HT1080 (cell line): ENCODE measurements around the gene CAPN12. TPM values are rescaled to one million over a fixed set of nuclear protein-coding genes. Genes with fewer than 3 reads are reported as not detected.
"Not testable (repeated sequence)": the region's sequence is repeated elsewhere in the genome, so short reads cannot be mapped to it uniquely, and the experiment has no call there.

Experiments used
- DNase-seq: peaks from one replicate; pipeline ENCODE4 v3.0.0-alpha.2; 2015; ENCODE audit warnings: low read depth
- total RNA-seq: library from RNA; depleted of rRNA; stranded (reverse); fragments of >200 nt; shearing (Covaris generic); gene quantifications from 2 replicates; pipeline ENCODE4 v1.2.3, GENCODE V29; 2014

The CAPN12 gene
- total RNA-seq, 1 experiment from 2014 or later, result 0.14 TPM

DNA sequence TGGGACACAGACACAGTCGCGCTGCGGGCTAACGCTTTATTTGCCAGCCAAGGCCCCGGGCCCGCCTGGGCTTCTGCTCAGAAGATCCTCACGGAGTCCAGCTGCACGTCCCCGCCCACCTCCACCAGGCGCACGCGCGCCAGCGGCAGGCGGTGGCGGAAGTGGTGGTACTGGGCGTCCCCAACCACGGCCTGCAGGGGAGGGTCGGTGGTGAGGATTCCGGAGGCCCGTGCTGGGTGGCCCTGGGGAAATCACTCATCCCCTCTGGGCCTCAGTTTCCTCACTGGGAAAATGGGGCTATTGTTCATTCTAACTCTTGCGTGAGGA, 26.6 kb upstream of the CAPN12 start:
- not testable (repeated sequence) for DNase-seq

GRCh38 chr19:38770228-38770948, 26.1 kb upstream of the CAPN12 start:
- DNase-seq, result not testable (repeated sequence)

DNA sequence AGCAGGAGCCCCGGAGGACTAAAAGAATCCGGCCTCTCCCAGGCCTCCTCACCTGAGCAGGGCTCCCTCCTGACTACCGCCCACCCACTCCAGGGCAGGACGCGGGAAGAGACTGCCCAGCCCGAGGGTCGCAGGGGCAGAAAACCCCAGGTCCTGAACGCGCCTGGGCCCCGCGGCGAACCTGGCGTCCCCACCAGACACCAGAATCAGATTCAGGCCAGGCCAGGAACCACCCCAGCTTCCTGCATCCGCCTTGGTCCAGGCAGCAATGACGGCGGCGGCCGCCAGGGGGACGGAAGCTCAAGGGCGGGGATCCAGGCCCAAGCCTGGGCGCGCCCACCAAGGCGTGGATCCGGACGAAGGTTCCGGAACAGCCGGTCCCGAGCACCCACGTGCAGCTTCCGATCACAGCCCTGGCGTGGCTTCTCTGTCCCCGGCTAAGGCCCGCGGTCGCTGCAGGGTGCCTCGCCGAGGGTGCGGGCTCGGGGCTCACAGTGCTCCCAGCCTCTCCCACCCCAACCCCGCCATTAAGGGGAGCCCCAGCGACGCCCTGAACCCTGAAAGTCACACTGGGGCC, 25.4 kb upstream of the CAPN12 start:
- no peak for DNase-seq

DNA sequence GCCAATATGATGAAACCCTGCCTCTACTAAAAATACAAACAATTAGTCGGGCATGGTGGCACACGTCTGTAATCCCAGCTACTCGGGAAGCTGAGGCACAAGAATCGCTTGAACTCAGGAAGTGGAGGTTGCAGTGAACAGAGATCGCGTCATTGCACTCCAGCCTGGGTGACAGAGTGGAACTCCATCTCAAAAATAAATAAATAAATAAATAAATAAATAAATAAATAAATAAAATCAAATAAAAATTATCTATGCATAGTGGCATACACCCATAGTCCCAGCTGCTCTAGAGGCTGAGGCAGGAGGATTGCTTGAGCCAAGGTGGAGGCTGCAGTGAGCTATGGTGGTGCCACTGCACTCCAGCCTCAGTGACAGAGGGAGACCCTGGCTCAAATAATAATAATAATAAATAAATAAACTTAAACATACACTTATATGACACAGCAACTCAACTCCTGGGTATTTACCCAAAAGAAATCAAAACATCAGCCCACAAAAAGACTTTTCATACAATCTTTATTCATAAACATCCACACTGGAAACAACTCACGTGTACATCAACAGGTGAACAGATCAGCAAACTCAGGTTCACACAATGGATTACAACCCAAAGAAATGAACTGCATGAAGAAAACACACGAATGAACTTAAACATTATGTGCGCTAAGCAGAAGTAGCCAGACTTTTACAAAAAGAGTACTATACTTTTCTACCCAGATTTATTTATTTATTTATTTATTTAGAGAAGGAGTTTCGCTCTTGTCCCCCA, 22.2 kb upstream of the CAPN12 start:
- no peak for DNase-seq

DNA sequence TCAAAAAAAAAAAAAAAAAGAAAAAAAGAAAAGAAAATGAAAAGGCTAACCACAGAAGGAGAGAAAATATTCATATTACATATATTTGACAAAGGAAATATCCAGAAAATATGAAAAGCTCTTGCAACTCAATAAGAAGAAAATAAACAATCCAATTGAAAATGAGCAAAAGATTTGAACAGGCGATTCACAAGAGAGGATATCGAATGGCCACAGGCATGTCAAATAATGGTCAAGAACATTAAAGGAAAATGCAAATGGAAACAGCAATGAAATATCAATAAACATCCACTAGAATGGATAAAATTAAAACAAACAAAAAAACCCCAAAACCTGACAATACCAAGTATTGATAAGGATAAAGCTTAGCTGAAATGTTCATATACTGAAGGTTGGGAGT, 20.9 kb upstream of the CAPN12 start:
- DNase-seq, result no peak

- no peak for DNase-seq
Observed at GRCh38 chr19:38763795-38764220, 19.5 kb upstream of the CAPN12 start.

DNA sequence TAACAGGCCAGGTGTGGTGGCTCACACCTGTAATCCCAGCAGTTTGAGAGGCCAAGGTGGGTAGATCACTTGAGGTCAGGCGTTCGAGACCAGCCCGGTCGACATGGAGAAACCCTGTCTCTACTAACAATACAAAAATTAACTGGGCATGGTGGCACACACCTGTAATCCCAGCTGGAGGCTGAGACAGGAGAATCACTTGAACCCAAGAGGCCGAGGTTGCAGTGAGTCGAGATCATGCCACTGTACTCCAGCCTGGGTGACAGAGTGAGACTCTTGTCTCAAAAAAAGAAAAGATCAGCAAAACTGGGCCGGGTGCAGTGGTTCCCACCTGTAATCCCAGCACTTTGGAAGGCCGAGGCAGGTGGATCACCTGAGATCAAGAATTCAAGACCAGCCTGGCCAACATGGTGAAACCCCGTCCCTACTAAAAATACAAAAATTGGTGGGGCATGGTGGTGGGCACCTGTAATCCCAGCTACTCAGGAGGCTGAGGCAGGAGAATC, 17.7 kb upstream of the CAPN12 start:
- not testable (repeated sequence) for DNase-seq

- DNase-seq, result not testable (repeated sequence)
Observed at GRCh38 chr19:38760805-38761517, 16.7 kb upstream of the CAPN12 start.

DNA sequence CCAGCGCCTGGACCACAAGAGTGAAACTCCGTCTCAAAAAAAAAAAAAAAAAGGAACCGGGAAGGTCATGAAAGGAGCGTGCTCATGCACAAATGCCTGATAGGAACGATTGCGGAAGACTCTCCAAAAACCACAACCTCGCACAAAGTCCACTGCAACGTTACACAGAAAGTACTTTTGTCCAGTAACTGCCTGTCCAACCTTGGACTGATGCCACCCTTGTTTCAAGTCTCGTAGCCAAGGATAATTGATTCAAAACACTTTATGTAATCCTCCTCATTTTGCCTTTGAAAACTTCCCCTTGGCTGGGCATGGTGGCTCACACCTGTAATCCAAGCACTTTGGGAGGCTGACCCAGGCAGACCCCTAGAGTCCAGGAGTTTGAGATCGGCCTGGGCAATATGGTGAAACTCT, 15.3 kb upstream of the CAPN12 start:
- no peak for DNase-seq

GRCh38 chr19:38754196-38754595, 9.9 kb upstream of the CAPN12 start:
- not testable (repeated sequence) for DNase-seq

DNA sequence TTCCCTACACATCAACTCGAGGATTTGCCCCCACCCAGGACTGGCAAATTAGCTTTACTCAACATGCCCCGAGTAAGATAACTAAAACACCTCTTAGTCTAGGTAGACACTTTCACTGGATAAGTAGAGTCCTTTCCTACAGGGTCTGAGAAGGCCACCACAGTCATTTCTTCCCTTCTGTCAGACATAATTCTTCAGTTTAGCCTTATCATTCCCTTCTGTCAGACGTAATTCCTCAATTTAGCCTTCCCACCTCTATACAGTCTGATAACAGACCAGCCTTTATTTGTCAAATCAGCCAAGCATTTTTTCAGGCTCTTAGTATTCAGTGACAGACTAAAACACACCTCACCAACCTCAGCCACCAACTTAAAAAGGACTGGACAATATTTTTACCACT, 9.5 kb upstream of the CAPN12 start:
- DNase-seq, result not testable (repeated sequence)

- DNase-seq, result no peak
Observed at GRCh38 chr19:38745316-38745715, 1.0 kb upstream of the CAPN12 start.

DNA sequence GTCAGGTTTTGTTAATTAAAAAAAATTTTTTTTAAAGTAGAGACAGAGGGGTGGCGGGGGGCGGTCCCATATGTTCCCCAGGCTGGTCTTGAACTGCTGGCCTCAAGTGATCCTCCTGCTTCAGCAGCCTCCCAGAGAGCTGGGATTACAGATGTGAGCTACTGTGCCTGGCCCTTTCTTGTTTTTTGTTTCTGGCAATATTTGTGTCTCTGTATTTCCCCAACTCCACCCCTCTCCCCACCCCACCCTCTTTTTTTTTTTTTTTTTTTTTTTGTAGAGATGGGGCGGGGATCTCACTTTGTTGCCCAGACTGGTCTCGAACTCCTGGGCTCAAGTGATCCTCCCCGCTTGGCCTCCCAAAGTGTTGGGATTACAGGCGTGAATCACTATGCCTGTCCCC, 600 bp upstream of the CAPN12 start:
- no peak for DNase-seq

GRCh38 chr19:38743394-38744297, 628 bp downstream of the CAPN12 start:
- no peak for DNase-seq

DNA sequence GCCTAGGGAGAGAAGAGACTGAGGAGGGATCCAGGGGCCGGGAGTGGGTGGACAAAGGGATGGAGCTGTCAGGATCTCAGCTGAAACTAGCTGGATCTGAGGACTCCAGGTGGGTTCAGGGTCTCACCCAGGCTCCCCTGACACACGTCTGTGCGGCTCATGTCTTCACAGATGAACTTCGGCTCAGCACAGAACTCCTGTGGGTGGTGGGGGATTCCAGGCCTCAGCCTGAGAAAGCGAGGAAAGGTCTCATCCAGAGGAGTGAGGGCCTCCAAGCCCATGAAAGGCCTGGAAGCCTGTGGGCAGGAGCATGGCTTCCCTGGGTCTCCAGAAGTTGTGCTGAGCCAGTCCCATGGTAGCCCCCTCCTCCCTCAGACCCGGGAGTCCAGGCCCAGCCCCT, 1.4 kb downstream of the CAPN12 start:
- DNase-seq, result no peak

GRCh38 chr19:38742296-38742695, 2.0 kb downstream of the CAPN12 start:
- no peak for DNase-seq

GRCh38 chr19:38741670-38742069, 2.6 kb downstream of the CAPN12 start:
- DNase-seq, result no peak

DNA sequence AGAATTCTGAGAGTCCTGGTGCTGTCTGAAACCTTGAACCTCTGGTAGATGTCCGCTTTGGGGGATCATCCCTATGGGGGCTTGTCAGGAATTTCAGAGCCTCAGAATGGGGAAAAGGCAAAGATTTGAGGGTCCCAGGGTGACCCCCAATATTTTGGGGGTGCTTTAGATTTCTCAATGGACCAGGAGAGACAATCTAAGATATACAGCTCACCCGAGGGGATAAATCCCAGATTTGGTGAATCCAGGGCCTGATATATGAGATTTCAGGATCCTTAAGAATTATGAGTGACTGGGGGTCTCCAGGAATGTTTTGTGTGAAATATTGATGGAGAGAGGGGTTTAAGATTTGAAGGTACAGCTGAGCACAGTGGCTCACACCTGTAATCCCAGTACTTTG, 3.3 kb downstream of the CAPN12 start:
- DNase-seq, result no peak

GRCh38 chr19:38740257-38740592, 4.0 kb downstream of the CAPN12 start:
- no peak for DNase-seq

DNA sequence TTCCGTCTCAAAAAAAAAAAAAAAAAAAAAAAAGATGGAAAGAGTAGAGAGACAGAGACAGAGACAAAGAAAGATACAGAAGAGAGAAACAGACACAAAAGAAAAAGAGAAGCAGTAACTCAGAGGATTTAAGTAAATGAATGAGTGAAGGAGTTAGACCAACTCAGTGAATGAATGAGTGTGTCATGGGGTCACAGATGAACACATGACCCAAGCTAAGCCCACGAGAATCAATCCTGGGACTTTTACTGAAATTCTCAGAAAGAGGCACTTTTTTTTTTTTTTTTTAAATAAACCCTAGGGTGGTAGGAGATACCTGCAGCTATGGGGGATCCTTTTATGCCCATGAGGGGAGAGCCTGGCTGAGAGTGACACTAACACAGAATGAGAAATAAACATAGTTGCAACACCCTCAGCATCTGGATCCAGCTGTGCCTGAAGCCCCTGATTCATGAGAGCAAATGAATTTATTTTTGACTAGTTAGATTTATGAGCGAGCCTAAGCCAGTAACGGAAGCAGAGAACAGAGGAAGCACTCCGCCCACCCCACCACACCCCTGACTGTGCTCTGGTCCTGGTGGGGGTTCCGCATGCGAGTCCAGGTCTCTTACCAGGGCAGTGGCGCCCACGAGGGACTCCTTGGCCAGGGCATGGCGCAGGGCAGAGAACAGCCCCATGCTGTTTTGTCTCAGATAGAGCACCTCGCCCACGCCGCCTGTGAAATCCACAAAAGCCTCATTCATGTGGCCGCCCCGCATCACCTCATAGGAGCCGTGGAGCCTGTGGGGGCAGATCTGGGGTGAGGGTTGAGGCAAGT, 4.6 kb downstream of the CAPN12 start:
- DNase-seq, result no peak
